ENCODE data around the gene C1QB. TPM values are rescaled to one million over a fixed set of nuclear protein-coding genes. Genes with fewer than 3 reads are reported as not detected.
"Not testable (repeated sequence)": the region's sequence is repeated elsewhere in the genome, so short reads cannot be mapped to it uniquely, and the experiment has no call there.

Gene C1QB
- total RNA-seq, 1 experiment from 2014 or later: not detected

GRCh38 chr1:22666412-22666811 is 13.4 kb downstream of the C1QB start:
- no peak overlapping the region for H3K4me3 ChIP-seq (ENCODE audit: insufficient read depth, low read depth, low read length)
- no peak for DNase-seq
- no peaks in the 10 kb centered on the region for H3K36me3 ChIP-seq (replicated peaks; ENCODE audit: control insufficient read depth, insufficient read depth, low read length)
- no peaks in the 10 kb centered on the region for H3K27me3 ChIP-seq (ENCODE audit: control insufficient read depth, insufficient read depth, low read length)

DNA sequence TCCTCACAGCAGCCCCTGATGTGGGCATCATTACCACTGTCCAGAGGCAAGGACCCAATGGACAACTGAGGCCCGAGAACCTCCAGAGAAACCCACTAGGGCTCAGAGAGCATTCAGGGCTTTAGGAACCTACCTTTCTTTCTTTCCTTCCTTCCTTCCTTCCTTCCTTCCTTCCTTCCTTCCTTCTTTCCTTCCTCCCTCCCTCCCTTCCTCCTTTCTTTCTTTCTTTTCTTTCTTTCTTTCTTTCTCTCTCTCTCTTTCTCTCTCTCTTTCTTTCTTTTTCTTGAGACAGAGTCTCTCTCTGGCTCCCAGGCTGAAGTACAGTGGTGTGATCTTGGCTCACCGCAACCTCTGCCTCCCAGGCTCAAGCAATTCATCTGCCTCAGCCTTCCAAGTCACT is 15.8 kb downstream of the C1QB start:
- not testable (repeated sequence) for H3K4me3 ChIP-seq (ENCODE audit: insufficient read depth, low read depth, low read length); H3K36me3 ChIP-seq (replicated peaks; ENCODE audit: control insufficient read depth, insufficient read depth, low read length); H3K27me3 ChIP-seq (ENCODE audit: control insufficient read depth, insufficient read depth, low read length); DNase-seq

DNA sequence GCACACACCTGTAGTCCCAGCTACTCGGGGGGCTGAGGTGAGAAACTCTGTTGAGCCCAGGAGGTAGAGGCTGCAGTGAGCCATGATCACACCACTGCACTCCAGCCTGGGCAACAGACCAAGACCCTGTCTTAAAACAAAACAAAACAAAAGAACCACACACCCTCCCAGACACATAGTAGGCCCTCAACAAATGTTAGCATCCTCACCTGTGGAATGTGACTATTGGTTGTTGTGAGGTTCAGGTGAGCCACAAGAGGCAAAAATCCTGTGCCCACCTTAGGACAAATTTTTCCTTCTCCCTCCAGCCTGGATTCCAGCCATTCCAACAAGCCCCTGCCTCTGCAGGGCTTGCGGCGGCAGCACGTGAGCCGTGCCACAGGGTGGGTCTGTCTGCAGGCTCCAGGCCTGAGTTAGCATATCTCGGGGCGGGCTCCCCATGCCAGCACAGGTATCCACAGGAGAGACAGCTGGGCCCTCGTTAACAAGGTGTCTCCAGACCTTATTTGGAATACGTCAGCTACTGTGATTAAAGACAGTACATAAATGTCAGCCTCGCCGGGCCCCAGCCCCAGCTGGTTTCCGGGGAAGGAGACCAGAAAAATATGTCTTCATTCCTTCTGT is 17.4 kb downstream of the C1QB start:
- H3K36me3 ChIP-seq (replicated peaks; ENCODE audit: control insufficient read depth, insufficient read depth, low read length): no peaks in the 10 kb centered on the region
- H3K27me3 ChIP-seq (ENCODE audit: control insufficient read depth, insufficient read depth, low read length): no peaks in the 10 kb centered on the region
- DNase-seq: no peak
- no peak overlapping the region for H3K4me3 ChIP-seq (ENCODE audit: insufficient read depth, low read depth, low read length)

- Histone ChIP-seq H3K36me3 (replicated peaks; ENCODE audit: control insufficient read depth, insufficient read depth, low read length) (no peaks in the 10 kb centered on the region), H3K27me3 (ENCODE audit: control insufficient read depth, insufficient read depth, low read length) (no peaks in the 10 kb centered on the region), H3K4me3 (ENCODE audit: insufficient read depth, low read depth, low read length) (no peak overlapping the region)
- no peak for DNase-seq
Observed at GRCh38 chr1:22671999-22672398, 19.0 kb downstream of the C1QB start.

GRCh38 chr1:22673486-22674409 is 20.7 kb downstream of the C1QB start:
- DNase-seq: peak; percentile 95
- no peaks in the 10 kb centered on the region for H3K36me3 ChIP-seq (replicated peaks; ENCODE audit: control insufficient read depth, insufficient read depth, low read length)
- no peak overlapping the region for H3K4me3 ChIP-seq (ENCODE audit: insufficient read depth, low read depth, low read length)
- no peaks in the 10 kb centered on the region for H3K27me3 ChIP-seq (ENCODE audit: control insufficient read depth, insufficient read depth, low read length)

DNA sequence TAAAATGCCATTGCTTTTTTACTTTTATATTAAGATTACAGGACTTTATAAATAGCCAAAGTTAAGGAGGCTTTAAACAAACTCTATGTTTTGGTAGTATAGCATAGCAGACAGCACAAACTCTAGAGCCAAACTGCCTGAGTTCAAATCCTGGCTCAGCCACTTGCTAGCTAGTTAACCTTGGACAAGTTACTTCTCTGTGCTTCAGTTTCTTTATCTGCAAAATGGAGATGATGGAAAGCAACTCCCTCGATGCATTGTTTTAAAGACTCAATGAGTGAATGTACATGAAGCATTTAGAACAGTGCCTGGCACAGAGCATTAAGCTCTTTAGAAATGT is 21.3 kb downstream of the C1QB start:
- Histone ChIP-seq H3K27me3 (ENCODE audit: control insufficient read depth, insufficient read depth, low read length) (no peaks in the 10 kb centered on the region), H3K4me3 (ENCODE audit: insufficient read depth, low read depth, low read length) (no peak overlapping the region), H3K36me3 (replicated peaks; ENCODE audit: control insufficient read depth, insufficient read depth, low read length) (no peaks in the 10 kb centered on the region)
- no peak for DNase-seq

GRCh38 chr1:22676151-22676550 is 23.1 kb downstream of the C1QB start:
- not testable (repeated sequence) for H3K4me3 ChIP-seq (ENCODE audit: insufficient read depth, low read depth, low read length); H3K36me3 ChIP-seq (replicated peaks; ENCODE audit: control insufficient read depth, insufficient read depth, low read length); H3K27me3 ChIP-seq (ENCODE audit: control insufficient read depth, insufficient read depth, low read length); DNase-seq

DNA sequence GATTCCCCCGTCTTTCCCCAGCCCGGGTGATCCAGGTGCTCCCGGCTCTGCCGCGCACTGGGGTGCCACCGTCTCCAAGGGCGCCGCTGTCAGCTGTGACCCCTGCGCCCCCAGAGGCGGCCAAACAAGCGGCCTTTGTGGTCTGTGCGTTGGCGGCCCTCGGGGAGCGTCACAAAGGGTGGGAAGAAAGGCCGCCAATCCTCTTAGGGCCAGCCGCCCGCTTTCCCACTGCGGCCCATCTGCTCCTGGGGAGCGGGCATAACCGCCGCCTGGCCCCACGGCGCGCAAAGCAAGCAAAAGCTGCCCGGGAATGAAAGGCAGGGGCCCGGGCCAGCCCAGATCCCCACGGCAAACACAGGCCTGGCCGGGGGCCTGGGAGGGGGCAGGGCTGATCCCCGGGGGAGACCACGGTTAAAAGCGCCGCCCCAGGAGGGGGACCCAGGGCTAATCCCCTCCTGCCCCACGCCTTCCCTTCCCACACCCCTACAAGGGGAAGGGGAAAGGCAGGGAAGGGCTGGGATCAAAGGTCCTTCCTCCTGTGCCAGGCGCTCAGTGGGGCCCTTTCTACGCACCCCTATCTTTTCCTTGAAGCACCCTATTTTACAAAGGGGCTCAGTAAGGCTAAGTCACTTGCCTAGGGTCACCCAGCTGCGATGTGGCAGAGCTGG is 24.0 kb downstream of the C1QB start:
- no peak overlapping the region for H3K4me3 ChIP-seq (ENCODE audit: insufficient read depth, low read depth, low read length)
- DNase-seq: peak; percentile 68
- H3K36me3 ChIP-seq (replicated peaks; ENCODE audit: control insufficient read depth, insufficient read depth, low read length): no peaks in the 10 kb centered on the region
- no peaks in the 10 kb centered on the region for H3K27me3 ChIP-seq (ENCODE audit: control insufficient read depth, insufficient read depth, low read length)

DNA sequence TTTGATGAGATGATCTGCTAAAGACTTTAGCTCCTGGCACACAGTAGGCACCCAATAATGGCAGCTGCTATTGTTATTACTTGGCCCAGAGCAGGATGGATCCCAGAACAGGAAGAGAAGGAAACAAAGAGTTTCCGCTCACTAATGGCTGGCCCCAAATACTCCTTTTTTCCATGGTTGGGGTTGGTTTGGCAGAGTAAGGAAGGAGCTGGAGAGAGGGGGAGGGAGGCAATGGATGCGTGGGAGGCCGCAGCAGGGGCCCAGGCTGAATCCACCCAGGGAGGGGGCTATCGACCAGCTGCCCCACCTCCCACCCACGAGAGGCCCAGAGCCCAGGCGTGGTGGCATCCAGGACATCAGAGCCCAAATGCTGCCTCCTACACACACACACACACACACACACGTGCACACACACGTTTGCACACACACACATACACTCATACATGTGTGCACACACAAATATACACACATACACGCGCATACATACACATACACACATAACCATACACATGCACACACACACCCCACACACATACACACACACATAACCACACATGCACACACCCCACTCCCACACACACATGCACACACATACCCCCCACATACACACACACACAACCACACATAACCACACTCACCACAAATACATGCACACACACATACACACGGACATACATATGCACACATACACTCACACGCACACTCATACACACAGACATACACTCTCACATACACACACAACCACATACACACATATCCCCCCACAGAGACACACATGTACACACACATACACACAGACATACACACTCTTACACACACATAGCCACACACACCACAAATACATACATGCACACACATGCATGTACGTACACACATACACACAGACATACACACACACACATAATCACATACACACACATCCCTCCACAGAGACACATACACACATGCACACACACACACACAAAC is 25.2 kb downstream of the C1QB start:
- no peaks in the 10 kb centered on the region for H3K36me3 ChIP-seq (replicated peaks; ENCODE audit: control insufficient read depth, insufficient read depth, low read length)
- no peaks in the 10 kb centered on the region for H3K27me3 ChIP-seq (ENCODE audit: control insufficient read depth, insufficient read depth, low read length)
- no peak overlapping the region for H3K4me3 ChIP-seq (ENCODE audit: insufficient read depth, low read depth, low read length)
- DNase-seq: no peak

- no peak for DNase-seq
- H3K4me3 ChIP-seq (ENCODE audit: insufficient read depth, low read depth, low read length): no peak overlapping the region
- no peaks in the 10 kb centered on the region for H3K27me3 ChIP-seq (ENCODE audit: control insufficient read depth, insufficient read depth, low read length)
Observed at GRCh38 chr1:22680726-22681125, 27.7 kb downstream of the C1QB start.

DNA sequence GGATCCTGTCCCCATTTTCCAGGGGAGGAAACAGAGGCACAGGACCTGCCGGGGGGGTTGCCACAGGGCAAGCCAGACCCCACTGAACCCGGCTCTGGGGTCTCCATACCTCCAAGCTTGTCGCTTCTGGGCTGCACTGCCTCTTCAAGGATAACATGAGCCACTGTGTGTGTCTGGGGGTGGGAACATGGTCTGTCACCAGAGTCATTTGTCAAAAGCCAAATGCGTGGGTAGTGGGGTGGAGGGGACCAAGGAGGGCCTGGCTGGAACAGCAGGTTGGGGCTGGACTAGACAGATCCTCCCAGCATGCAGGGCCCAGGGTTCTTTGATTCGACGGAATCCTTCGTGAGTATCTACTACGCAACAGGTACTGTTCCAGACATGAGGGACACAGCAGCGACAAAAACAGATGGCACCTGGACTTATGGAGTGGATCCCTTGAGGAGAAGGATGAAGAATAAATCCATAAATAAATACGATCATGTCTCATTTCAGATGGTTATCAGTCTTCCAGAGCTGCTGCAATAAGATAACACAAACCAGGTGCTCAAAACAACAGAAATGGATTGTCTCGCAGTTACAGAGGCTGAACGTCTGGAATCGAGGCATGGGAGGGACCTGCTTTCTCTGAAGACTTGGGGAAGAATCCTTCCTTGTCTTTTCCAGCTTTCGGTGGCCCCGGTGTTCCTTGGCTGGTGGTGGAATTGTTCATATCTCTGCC is 28.7 kb downstream of the C1QB start:
- H3K4me3 ChIP-seq (ENCODE audit: insufficient read depth, low read depth, low read length): no peak overlapping the region
- no peak for DNase-seq
- no peaks in the 10 kb centered on the region for H3K27me3 ChIP-seq (ENCODE audit: control insufficient read depth, insufficient read depth, low read length)
- H3K36me3 ChIP-seq (replicated peaks; ENCODE audit: control insufficient read depth, insufficient read depth, low read length): no peaks in the 10 kb centered on the region

More at GRCh38 chr1:22680726-22681125, 27.7 kb downstream of the C1QB start:
- H3K36me3 ChIP-seq (replicated peaks; ENCODE audit: control insufficient read depth, insufficient read depth, low read length): no peaks in the 10 kb centered on the region

GRCh38 chr1:22683547-22683946 is 30.5 kb downstream of the C1QB start:
- Histone ChIP-seq H3K27me3 (ENCODE audit: control insufficient read depth, insufficient read depth, low read length) (no peaks in the 10 kb centered on the region), H3K36me3 (replicated peaks; ENCODE audit: control insufficient read depth, insufficient read depth, low read length) (no peaks in the 10 kb centered on the region), H3K4me3 (ENCODE audit: insufficient read depth, low read depth, low read length) (no peak overlapping the region)
- no peak for DNase-seq

DNA sequence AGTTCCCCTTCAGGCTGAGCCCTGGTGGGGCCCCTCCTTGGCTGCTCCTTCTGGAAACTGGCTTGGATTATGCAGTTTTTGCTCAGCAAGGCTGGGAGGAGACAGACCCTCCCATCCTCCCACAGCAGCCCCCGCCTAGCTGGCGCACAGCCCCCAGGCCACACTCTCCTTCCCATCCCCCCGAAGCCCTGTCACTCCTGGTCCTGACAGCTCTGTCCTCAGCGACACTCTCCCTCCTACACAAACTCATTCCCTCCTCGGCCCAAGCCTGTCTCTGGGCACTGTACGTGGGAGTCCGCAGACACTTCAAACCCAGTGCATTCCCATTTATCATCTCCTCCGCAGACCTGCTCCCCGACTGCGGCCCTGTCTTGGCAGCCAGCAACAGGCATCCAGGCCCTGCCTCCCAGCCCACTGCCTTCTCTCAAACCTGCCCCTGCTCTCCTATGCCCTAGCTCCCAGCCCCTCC is 32.6 kb downstream of the C1QB start:
- Histone ChIP-seq H3K36me3 (replicated peaks; ENCODE audit: control insufficient read depth, insufficient read depth, low read length) (no peaks in the 10 kb centered on the region), H3K4me3 (ENCODE audit: insufficient read depth, low read depth, low read length) (no peak overlapping the region), H3K27me3 (ENCODE audit: control insufficient read depth, insufficient read depth, low read length) (no peaks in the 10 kb centered on the region)
- DNase-seq: no peak

Measured in H7 (cell line).